GM23248 (cell line): ENCODE results near the gene FKBP5.

Experiments used
- EZH2 ChIP-seq: fragments of 200-600 bp; sonication (generic); IDR thresholded peaks from 2 replicates; pipeline ENCODE4 v1.6.1; 2018; ENCODE audit warnings: antibody characterized with exemption, mild to moderate bottlenecking; ENCODE audit not compliant: insufficient read depth, poor library complexity, severe bottlenecking
- EZH2phosphoT487 ChIP-seq: fragments of 200-600 bp; sonication (generic); IDR thresholded peaks from 2 replicates; pipeline ENCODE4 v1.6.1; 2018; ENCODE audit warnings: antibody characterized with exemption, moderate library complexity, mild to moderate bottlenecking, low read depth; ENCODE audit not compliant: insufficient read depth

DNA sequence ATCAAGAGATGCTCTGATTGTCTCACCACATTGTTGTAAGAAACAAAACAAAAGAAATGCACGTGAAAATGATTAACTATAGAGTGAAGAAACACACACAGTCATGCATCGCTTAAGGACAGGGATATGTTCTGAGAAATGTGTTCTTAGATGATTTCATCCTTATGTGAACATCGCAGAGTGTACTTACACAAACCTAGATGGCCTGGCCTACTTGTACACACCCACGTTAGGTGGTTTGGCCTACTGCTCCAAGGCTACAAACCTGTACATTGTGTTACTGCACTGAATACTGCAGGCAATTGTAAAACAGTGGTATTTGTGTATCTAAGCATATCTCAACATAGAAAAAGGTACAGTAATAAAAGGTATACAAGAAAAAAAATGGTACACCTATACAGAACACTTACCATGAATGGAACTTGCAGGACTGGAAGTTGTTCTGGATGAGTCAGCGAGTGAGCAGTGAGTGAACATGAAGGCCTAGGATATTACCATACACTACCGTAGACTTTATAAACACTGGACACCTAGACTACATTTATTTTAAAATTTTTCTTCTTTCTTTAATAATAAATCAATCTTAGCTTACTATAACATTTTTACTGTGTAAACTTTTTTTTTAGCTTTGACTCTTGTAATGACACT is 48.6 kb downstream of the FKBP5 start:
- no peak for TF ChIP-seq EZH2
- TF ChIP-seq EZH2phosphoT487, result no peak
